ENCODE measurements around the gene ADGRD2. TPM values are rescaled to one million over a fixed set of nuclear protein-coding genes. Genes with fewer than 3 reads are reported as not detected.

ADGRD2 gene
- polyA plus RNA-seq, 1 donor (not counting 4 experiments of a cell fraction or from before 2014, with no cell fraction given), result not detected

DNA sequence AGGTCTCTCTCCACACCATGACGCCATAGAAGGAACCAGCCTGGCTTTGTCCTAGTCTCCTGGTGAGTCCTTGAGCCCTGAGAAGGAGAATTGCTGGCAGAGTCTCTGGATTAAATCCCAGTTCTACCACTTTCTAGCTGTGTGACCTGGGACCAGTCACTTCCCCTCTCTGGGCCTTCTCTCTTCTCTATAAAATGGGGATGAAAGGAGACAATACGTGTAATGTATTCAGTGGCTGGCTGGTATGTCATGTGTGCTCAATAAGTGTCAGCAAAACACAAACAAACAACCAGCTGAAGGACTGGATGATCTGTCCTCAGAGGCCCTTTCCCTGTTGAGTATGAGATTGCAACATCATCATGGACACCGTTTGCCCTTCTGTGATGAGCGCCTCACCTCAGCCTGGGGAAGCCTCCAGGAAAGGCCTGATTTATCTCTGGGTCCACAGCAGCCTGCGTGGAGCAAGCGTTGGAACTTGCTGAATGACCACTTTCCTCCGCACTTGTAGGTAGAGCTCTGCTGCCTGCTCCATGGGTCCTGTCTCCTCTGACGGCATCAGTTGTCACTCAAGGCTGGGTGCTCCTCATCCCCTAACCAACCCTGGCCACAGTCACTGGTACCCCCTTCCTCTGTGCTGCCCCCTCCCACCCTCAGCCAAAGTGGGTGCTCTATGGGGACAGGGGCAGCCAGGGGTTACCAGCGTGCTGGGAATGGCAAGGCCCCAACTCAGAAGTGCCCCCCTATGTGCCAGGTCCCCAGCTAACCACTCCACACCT, 60.6 kb downstream of the ADGRD2 start:
- Histone ChIP-seq H3K9me1 (ENCODE audit: control insufficient read depth, extremely low read depth, insufficient read depth, low read length) (no peaks in the 10 kb centered on the region), H3K79me2 (ENCODE audit: control insufficient read depth, insufficient read depth, low read length) (no peaks in the 10 kb centered on the region), H2AFZ (ENCODE audit: control insufficient read depth, low read length) (no peak overlapping the region), H3K4me1 (ENCODE audit: control insufficient read depth, extremely low read depth, insufficient read depth, low read length) (peaks cover 4% of the 10 kb centered on the region), H3K27me3 (ENCODE audit: control insufficient read depth, extremely low read depth, insufficient read depth, low read length) (peaks cover 5% of the 10 kb centered on the region), H3K4me3 (ENCODE audit: control insufficient read depth in 2 of 3, extremely low read depth in 1 of 3, insufficient read depth in 2 of 3, low read depth in 1 of 3, low read length in 3 of 3) (no peak overlapping the region), H3K36me3 (ENCODE audit: control insufficient read depth in 2 of 2, extremely low read depth in 1 of 2, insufficient read depth in 2 of 2, low read length in 2 of 2) (no peaks in the 10 kb centered on the region), H3K4me2 (ENCODE audit: control insufficient read depth, extremely low read depth, insufficient read depth, low read depth, low read length) (no peak overlapping the region), H3K9ac (ENCODE audit: control insufficient read depth, extremely low read depth, insufficient read depth, low read length) (no peak overlapping the region), H4K20me1 (ENCODE audit: control insufficient read depth, extremely low read depth, insufficient read depth, low read length) (no peaks in the 10 kb centered on the region), H3K27ac (ENCODE audit: control insufficient read depth, insufficient read depth, low read length) (no peak overlapping the region), H3K9me3 (ENCODE audit: control insufficient read depth, low read depth, low read length) (no peaks in the 10 kb centered on the region)
- TF ChIP-seq EZH2 (IDR thresholded peaks at IDR 0.05; ENCODE audit: low read length), result no peak
- TF ChIP-seq, protein P1, sequence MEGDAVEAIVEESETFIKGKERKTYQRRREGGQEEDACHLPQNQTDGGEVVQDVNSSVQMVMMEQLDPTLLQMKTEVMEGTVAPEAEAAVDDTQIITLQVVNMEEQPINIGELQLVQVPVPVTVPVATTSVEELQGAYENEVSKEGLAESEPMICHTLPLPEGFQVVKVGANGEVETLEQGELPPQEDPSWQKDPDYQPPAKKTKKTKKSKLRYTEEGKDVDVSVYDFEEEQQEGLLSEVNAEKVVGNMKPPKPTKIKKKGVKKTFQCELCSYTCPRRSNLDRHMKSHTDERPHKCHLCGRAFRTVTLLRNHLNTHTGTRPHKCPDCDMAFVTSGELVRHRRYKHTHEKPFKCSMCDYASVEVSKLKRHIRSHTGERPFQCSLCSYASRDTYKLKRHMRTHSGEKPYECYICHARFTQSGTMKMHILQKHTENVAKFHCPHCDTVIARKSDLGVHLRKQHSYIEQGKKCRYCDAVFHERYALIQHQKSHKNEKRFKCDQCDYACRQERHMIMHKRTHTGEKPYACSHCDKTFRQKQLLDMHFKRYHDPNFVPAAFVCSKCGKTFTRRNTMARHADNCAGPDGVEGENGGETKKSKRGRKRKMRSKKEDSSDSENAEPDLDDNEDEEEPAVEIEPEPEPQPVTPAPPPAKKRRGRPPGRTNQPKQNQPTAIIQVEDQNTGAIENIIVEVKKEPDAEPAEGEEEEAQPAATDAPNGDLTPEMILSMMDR (optimal IDR thresholded peaks at IDR 0.05 in 1 of 3, IDR thresholded peaks at IDR 0.05 in 1 of 3, conservative IDR thresholded peaks at IDR 0.05 in 1 of 3; ENCODE audit: extremely low read depth in 1 of 3, insufficient read depth in 2 of 3, low read length in 3 of 3), result no peak
- DNase-seq (ENCODE audit: low read depth, low spot score) (no peak), FAIRE-seq (no peak)
- dilution Hi-C loops (cut with MboI; ENCODE audit: extremely low pct_ligation_motif_present, low sequenced_read_pairs), result no loop called here

DNA sequence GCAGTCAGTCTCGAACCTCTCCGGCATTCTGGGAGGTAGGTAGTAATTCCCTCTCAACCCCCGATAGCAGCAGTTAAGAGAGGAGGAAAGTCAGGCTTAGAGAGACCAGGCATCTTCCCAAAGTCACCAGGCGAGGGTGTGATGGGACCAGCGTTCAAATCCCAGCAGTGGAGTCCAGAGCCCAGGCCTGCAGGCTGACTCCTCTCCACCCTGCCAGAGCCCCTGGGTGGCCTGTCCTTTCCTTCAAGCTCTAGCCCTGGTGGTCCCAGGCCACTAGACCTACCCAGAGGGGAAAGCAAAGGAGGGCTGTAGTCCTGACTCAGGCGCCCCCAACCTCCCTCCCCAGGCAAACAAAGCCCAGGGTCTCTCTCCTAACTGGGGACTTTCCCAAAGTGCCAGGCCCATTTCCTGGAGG, 61.2 kb downstream of the ADGRD2 start:
- H3K27ac ChIP-seq (ENCODE audit: control insufficient read depth, insufficient read depth, low read length), result no peak overlapping the region
- H4K20me1 ChIP-seq (ENCODE audit: control insufficient read depth, extremely low read depth, insufficient read depth, low read length), result no peaks in the 10 kb centered on the region
- no peak for FAIRE-seq
- H3K4me2 ChIP-seq (ENCODE audit: control insufficient read depth, extremely low read depth, insufficient read depth, low read depth, low read length), result no peak overlapping the region
- H3K79me2 ChIP-seq (ENCODE audit: control insufficient read depth, insufficient read depth, low read length), result no peaks in the 10 kb centered on the region
- H3K36me3 ChIP-seq (ENCODE audit: control insufficient read depth in 2 of 2, extremely low read depth in 1 of 2, insufficient read depth in 2 of 2, low read length in 2 of 2), result no peaks in the 10 kb centered on the region
- TF ChIP-seq, protein P1 (optimal IDR thresholded peaks at IDR 0.05 in 1 of 3, IDR thresholded peaks at IDR 0.05 in 1 of 3, conservative IDR thresholded peaks at IDR 0.05 in 1 of 3; ENCODE audit: extremely low read depth in 1 of 3, insufficient read depth in 2 of 3, low read length in 3 of 3), result peak in 1 of 3 experiments; percentile 6
- no peak for TF ChIP-seq EZH2 (IDR thresholded peaks at IDR 0.05; ENCODE audit: low read length)
- no peaks in the 10 kb centered on the region for H3K9me3 ChIP-seq (ENCODE audit: control insufficient read depth, low read depth, low read length)
- no peak overlapping the region for H3K4me3 ChIP-seq (ENCODE audit: control insufficient read depth in 2 of 3, extremely low read depth in 1 of 3, insufficient read depth in 2 of 3, low read depth in 1 of 3, low read length in 3 of 3)
- H2AFZ ChIP-seq (ENCODE audit: control insufficient read depth, low read length), result no peak overlapping the region
- dilution Hi-C loops (cut with MboI; ENCODE audit: extremely low pct_ligation_motif_present, low sequenced_read_pairs), result no loop called here
- no peaks in the 10 kb centered on the region for H3K9me1 ChIP-seq (ENCODE audit: control insufficient read depth, extremely low read depth, insufficient read depth, low read length)
- no peaks in the 10 kb centered on the region for H3K27me3 ChIP-seq (ENCODE audit: control insufficient read depth, extremely low read depth, insufficient read depth, low read length)
- no peak for DNase-seq (ENCODE audit: low read depth, low spot score)
- H3K9ac ChIP-seq (ENCODE audit: control insufficient read depth, extremely low read depth, insufficient read depth, low read length), result no peak overlapping the region
- no peaks in the 10 kb centered on the region for H3K4me1 ChIP-seq (ENCODE audit: control insufficient read depth, extremely low read depth, insufficient read depth, low read length)

Data from keratinocyte (primary cell).